ENCODE results near the gene YIPF1.

Gene YIPF1

DNA sequence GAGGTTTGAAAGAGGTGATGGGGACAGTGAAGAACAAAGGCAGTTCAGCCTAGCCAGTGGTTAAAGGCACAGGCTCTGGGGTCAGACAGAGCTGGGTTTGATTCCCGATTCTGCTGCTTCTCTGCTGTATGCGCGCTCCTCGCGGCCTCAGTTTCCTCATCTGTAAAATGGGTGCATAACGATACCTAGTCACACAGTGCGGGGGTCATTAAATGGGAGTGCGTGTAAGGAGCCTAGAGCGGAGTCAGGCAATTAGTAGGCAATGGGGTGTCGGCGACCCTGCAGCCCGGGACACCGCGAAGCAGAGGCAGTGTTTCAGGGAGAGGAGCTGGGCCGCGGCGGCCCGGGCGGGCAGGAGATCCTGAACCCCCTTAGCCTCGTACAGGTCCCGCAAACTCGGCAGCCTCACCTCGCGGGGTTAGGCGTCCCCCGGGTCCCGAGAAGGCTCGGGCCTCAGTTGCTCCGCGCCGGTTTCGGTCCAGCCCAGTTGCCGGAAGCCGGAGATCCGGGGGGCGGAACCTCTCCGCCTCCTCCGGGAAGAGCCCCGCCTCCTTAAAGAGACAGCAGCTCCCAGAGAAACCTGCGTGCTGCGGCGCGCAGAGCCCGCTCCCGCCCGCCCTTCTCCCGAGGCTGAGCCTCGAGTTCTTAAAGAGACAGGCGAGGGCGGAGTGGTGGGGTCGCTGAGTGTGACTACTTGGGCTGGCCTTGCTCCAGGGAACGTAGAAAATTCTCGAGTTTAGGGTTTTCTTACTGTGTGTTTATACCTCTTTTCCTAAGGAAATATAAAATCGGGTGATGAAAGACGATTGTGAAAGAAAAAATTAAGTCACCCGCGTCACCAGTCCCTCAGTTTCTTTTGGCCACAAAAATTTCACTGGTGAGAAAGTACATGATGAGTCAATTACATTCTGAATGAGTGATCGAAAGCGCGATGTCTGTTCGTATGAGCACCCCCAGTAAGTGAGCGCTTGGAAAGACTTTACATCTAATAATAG, at the start of gene YIPF1:
TSS of gene YIPF1 (minus strand) at position 494 of the 995 bp plus-strand sequence. CDS start 860 bp downstream, outside the sequence.
- DNase-seq (peak; percentile 85), ATAC-seq (peak; percentile 89)
- Mint-ChIP-seq H3K36me3 (ENCODE audit: low read depth) (peaks cover 3% of the 10 kb centered on the region), H3K27me3 (no peaks in the 10 kb centered on the region), H3K9me3 (no peaks in the 10 kb centered on the region), H3K4me1 (peaks cover 43% of the 10 kb centered on the region), H3K4me3 (peak within 1 kb of the TSS; percentile 96), H3K27ac (peak within 1 kb of the TSS; percentile 97)

DNA sequence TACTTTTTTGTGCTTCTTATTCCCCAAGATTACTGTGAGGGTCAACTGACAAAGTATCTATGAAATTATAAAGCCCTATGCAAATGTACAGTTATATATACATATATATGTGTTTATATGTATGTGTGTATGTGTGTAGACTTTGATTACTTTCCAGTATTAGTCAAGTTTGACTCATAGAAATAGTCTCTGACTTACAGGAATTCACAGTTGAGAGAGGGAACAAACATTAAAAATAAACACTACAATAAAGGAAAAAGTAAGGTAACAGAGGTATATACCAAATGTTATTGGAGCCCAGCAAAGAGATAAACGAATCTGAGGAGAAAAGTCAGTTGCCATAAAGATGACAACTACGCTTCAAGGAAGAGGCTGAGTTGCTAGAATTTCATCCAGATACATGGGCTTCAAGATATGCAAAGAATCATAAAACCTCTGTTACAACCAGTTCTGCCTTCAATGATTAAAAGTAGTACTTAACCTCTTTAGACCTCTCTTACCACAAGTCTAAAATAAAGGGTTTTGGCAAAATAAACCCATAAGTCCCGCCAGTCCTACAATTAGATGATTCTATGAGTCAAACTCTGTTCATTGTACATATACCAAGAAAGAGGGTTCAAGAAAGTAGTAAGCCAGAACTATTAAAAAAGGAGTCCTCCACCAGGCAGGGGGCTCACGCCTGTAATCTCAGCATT, 48.7 kb upstream of the YIPF1 start:
- Mint-ChIP-seq H3K4me1 (peaks cover 17% of the 10 kb centered on the region), H3K9me3 (peaks cover 6% of the 10 kb centered on the region), H3K27me3 (no peaks in the 10 kb centered on the region), H3K27ac (no peak overlapping the region), H3K4me3 (no peak overlapping the region), H3K36me3 (ENCODE audit: low read depth) (peaks cover 30% of the 10 kb centered on the region)
- ATAC-seq (no peak), DNase-seq (no peak)

GRCh38 chr1:53936430-53936829, 46.8 kb upstream of the YIPF1 start:
- Mint-ChIP-seq H3K36me3 (ENCODE audit: low read depth) (peaks cover 33% of the 10 kb centered on the region), H3K4me3 (no peak overlapping the region), H3K9me3 (peaks cover 6% of the 10 kb centered on the region), H3K4me1 (peaks cover 5% of the 10 kb centered on the region), H3K27ac (no peak overlapping the region), H3K27me3 (no peaks in the 10 kb centered on the region)
- DNase-seq: no peak
- ATAC-seq: no peak

- Mint-ChIP-seq H3K4me3 (no peak overlapping the region), H3K27ac (no peak overlapping the region), H3K36me3 (ENCODE audit: low read depth) (peaks cover 38% of the 10 kb centered on the region), H3K4me1 (peaks cover 3% of the 10 kb centered on the region), H3K9me3 (peaks cover 6% of the 10 kb centered on the region), H3K27me3 (no peaks in the 10 kb centered on the region)
- DNase-seq (no peak), ATAC-seq (no peak)
Observed at GRCh38 chr1:53934170-53934765, 44.7 kb upstream of the YIPF1 start.

GRCh38 chr1:53931523-53931922, 41.9 kb upstream of the YIPF1 start:
- Mint-ChIP-seq H3K27me3 (no peaks in the 10 kb centered on the region), H3K4me3 (no peak overlapping the region), H3K27ac (no peak overlapping the region), H3K4me1 (no peaks in the 10 kb centered on the region), H3K36me3 (ENCODE audit: low read depth) (peaks cover 45% of the 10 kb centered on the region), H3K9me3 (peaks cover 6% of the 10 kb centered on the region)
- ATAC-seq (no peak), DNase-seq (no peak)

GRCh38 chr1:53930932-53931331, 41.3 kb upstream of the YIPF1 start:
- ATAC-seq (no peak), DNase-seq (no peak)
- H3K9me3 Mint-ChIP-seq: peaks cover 6% of the 10 kb centered on the region
- no peaks in the 10 kb centered on the region for H3K27me3 Mint-ChIP-seq
- peaks cover 49% of the 10 kb centered on the region for H3K36me3 Mint-ChIP-seq (ENCODE audit: low read depth)
- H3K4me1 Mint-ChIP-seq: no peaks in the 10 kb centered on the region
- H3K27ac Mint-ChIP-seq: no peak overlapping the region
- no peak overlapping the region for H3K4me3 Mint-ChIP-seq

DNA sequence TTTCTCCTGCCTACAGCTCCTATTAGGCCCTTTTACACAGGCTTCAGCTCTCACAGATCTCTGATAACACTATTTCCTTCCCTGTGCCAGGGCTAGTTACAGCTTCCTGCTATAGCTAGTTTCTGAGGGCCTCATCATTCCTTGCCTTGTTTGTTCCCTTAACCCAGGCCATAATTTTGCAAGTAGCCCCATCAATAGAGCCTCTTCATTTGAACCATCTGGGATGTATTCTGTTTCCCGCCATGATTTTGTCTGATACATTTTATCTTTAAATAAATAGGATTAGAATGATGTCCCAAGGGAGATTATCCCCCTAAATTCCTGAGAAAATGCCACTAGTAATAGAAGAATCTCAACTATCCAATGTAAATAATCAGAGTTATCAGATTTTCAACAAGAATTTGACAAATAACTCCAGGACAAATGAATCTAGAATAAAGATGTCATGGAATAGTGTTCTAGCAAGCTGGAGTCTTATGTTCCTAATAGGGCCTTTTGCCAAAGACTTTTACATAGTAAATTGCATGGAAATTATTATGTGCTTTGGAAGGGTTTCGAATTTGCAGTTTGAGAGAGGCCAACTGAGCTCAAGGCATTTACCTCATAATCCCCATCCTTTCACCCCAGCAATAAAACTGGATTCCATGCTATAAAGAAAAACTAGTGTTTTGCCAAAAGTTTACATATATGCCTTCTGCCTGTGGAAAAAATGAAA, 39.8 kb upstream of the YIPF1 start:
- ATAC-seq (no peak), DNase-seq (no peak)
- no peak overlapping the region for H3K27ac Mint-ChIP-seq
- peaks cover 40% of the 10 kb centered on the region for H3K36me3 Mint-ChIP-seq (ENCODE audit: low read depth)
- H3K27me3 Mint-ChIP-seq: no peaks in the 10 kb centered on the region
- no peaks in the 10 kb centered on the region for H3K4me1 Mint-ChIP-seq
- H3K4me3 Mint-ChIP-seq: no peak overlapping the region
- H3K9me3 Mint-ChIP-seq: peaks cover 1% of the 10 kb centered on the region

DNA sequence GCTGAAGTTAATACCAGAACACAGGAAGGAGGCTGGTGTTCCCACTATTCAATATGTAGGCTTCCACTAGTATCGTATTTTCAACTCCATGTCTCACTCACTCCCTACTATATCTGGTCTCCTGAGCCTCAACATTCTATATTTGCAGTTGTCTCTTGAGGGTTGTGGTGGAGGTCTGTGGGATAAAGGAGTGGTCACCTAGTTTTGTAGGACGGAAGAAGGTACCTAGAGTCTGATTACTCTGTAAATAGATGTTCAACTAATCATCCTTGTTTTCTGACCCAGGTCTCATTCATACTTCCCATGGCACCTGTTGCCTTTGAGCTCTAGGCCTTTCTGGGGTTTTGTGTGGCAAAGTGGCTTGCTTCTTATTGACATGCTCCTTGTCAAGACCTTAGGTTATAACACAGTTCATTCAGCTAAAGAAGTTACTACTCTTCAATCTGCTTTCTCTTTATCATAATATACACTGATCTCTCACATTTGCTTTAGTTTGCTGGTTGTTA, 37.8 kb upstream of the YIPF1 start:
- Mint-ChIP-seq H3K27me3 (no peaks in the 10 kb centered on the region), H3K9me3 (no peaks in the 10 kb centered on the region), H3K27ac (no peak overlapping the region), H3K4me3 (no peak overlapping the region), H3K4me1 (no peaks in the 10 kb centered on the region), H3K36me3 (ENCODE audit: low read depth) (peaks cover 41% of the 10 kb centered on the region)
- ATAC-seq: no peak
- DNase-seq: no peak

DNA sequence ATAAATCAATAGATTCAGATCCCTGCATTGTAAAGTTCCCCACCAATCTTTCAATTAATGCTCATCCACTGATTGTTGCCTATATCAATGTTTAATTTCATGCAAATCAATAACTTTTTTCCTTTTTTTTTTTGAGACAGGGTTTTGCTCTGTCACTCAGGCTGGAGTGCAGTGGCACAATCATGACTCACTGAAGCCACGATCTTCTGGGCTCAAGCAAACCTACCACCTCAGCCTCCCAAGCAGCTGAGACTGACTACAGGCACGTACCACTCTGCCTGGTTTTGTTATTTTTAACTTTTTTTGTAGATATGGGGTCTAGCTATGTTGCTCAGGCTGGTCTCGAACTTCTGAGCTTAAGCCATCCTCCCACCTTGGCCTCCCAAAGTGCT, 30.1 kb upstream of the YIPF1 start:
- peak; percentile 30 for DNase-seq
- H3K27ac Mint-ChIP-seq: peak overlapping the region; percentile 90
- peak; percentile 95 for ATAC-seq

GRCh38 chr1:53918343-53918742, 28.7 kb upstream of the YIPF1 start:
- H3K4me1 Mint-ChIP-seq: peaks cover 31% of the 10 kb centered on the region
- peaks cover 21% of the 10 kb centered on the region for H3K36me3 Mint-ChIP-seq (ENCODE audit: low read depth)
- H3K27ac Mint-ChIP-seq: no peak overlapping the region
- H3K9me3 Mint-ChIP-seq: no peaks in the 10 kb centered on the region
- H3K4me3 Mint-ChIP-seq: no peak overlapping the region
- no peak for DNase-seq
- no peak for ATAC-seq
- H3K27me3 Mint-ChIP-seq: no peaks in the 10 kb centered on the region

More for the DNA sequence above, 30.1 kb upstream of the YIPF1 start:
- Mint-ChIP-seq H3K36me3 (ENCODE audit: low read depth) (peaks cover 27% of the 10 kb centered on the region), H3K9me3 (no peaks in the 10 kb centered on the region), H3K4me1 (peaks cover 31% of the 10 kb centered on the region), H3K27me3 (no peaks in the 10 kb centered on the region), H3K4me3 (peak overlapping the region; percentile 52)

DNA sequence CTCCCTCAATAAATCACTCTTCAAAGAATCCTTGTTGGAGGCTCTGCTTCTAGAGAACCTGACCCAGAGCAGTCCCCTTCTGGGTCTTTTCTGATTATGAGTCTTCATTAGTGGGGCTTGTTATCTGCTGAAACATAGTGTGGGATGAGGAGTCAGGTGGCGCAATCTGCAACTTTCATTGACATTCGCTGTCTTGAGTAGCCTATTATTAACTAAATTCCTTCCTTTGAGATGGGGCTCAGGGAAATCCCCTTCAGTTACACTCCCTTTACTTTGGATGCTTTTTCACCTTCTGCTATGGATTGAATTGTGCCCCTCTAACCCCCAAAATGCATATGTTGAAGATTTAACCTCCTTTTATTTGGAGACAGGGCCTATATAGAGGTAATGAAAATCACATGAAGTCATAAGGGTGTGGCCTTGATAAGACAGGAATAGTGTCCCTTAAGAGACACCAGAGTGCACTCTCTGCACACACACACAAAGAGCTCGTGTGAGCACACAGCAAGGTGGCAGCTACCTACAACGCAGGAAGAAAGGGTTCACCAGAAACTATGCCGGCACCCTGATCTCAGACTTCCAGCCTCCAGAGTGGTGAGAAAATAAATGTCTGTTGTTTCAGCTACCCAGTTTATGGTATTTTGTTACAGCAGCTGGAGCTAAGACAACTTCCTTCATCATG, 23.9 kb upstream of the YIPF1 start:
- Mint-ChIP-seq H3K4me3 (no peak overlapping the region), H3K27ac (peak overlapping the region; percentile 10), H3K27me3 (no peaks in the 10 kb centered on the region), H3K36me3 (ENCODE audit: low read depth) (peaks cover 12% of the 10 kb centered on the region), H3K4me1 (peaks cover 11% of the 10 kb centered on the region), H3K9me3 (no peaks in the 10 kb centered on the region)
- ATAC-seq (no peak), DNase-seq (no peak)

DNA sequence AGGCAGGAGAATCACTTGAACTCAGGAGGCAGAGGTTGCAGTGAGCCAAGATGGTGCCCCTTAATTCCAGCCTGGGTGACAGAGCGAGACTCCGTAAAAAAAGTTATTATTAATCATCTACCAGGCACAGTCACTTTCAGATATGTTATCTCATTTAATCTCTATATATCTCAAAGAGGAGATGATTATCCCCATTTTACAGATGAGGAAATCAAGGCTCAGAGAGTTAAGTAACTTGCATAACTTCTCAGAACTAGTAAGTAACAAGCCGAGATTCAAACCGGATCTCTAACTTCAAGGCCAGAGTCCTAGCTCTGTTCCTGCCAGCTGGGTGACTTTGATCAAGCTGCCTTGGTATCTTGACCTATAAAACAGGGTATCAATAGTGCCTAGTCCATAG, 21.8 kb upstream of the YIPF1 start:
- DNase-seq (no peak), ATAC-seq (no peak)
- H3K4me3 Mint-ChIP-seq: no peak overlapping the region
- H3K27me3 Mint-ChIP-seq: no peaks in the 10 kb centered on the region
- peaks cover 7% of the 10 kb centered on the region for H3K4me1 Mint-ChIP-seq
- H3K36me3 Mint-ChIP-seq (ENCODE audit: low read depth): peaks cover 6% of the 10 kb centered on the region
- H3K9me3 Mint-ChIP-seq: no peaks in the 10 kb centered on the region
- no peak overlapping the region for H3K27ac Mint-ChIP-seq

DNA sequence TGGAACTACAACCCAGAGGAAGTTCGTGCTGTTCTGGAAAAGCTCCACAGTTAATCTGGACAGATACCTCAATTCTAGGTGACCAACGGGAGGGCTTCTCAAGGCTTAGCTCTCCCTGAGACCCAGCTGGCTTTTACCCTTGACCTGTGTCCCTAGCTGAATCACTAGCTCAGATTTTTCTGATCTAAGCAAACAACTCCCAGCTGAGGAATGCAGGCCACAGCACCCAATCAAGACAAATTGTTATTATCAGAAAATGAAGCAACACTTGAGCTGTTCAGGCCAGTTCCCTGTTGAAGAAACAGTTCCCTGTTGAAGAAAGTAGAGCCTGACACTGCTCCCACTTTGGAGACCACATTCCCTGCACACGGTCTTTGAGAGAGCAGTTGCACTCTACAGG, 20.3 kb upstream of the YIPF1 start:
- H3K9me3 Mint-ChIP-seq: no peaks in the 10 kb centered on the region
- ATAC-seq (no peak), DNase-seq (no peak)
- no peaks in the 10 kb centered on the region for H3K27me3 Mint-ChIP-seq
- H3K4me1 Mint-ChIP-seq: no peaks in the 10 kb centered on the region
- no peaks in the 10 kb centered on the region for H3K36me3 Mint-ChIP-seq (ENCODE audit: low read depth)
- no peak overlapping the region for H3K4me3 Mint-ChIP-seq
- H3K27ac Mint-ChIP-seq: no peak overlapping the region
